ENCODE data around the gene PTPRO. TPM values are rescaled to one million over a fixed set of nuclear protein-coding genes. Genes with fewer than 3 reads are reported as not detected.

The PTPRO gene
- total RNA-seq, 1 experiment from 2014 or later = 2.8 TPM

- no peak for TF ChIP-seq CTCF (conservative IDR thresholded peaks at IDR 0.05; ENCODE audit: low read depth, low read length)
- TF ChIP-seq EZH2 (IDR thresholded peaks at IDR 0.05; ENCODE audit: borderline replicate concordance, low read depth, low read length, poor library complexity, severe bottlenecking) = no peak
- Histone ChIP-seq H3K27me3 (replicated peaks; ENCODE audit: insufficient read depth, low read depth, low read length, poor library complexity) (no peaks in the 10 kb centered on the region), H3K4me3 (ENCODE audit: low read depth, low read length, poor library complexity, severe bottlenecking) (no peak overlapping the region), H3K27ac (ENCODE audit: low read depth, low read length, poor library complexity, severe bottlenecking) (no peak overlapping the region), H3K36me3 (ENCODE audit: insufficient read depth, low read length, poor library complexity, severe bottlenecking) (no peaks in the 10 kb centered on the region), H3K9me3 (ENCODE audit: low read depth, low read length, poor library complexity, severe bottlenecking) (no peaks in the 10 kb centered on the region), H3K4me1 (ENCODE audit: insufficient read depth, low read length, poor library complexity, severe bottlenecking) (no peaks in the 10 kb centered on the region)
- ChIA-PET CTCF (no interaction called here), POLR2A (ENCODE audit: low non-redundant PET) (no interaction called here)
- no TSS peak for BruUV-seq (replicated peaks)
- intact Hi-C loops (cut with micrococcal nuclease; ENCODE audit: unreplicated experiment) = no loop called here
- no peak for DNase-seq (ENCODE audit: low spot score)
These were observed 223.9 kb downstream of the PTPRO start for GRCh38 chr12:15546102-15546701.

GRCh38 chr12:15547063-15547462 lies 224.8 kb downstream of the PTPRO start:
- Histone ChIP-seq H3K9me3 (ENCODE audit: low read depth, low read length, poor library complexity, severe bottlenecking) (no peaks in the 10 kb centered on the region), H3K36me3 (ENCODE audit: insufficient read depth, low read length, poor library complexity, severe bottlenecking) (no peaks in the 10 kb centered on the region), H3K4me3 (ENCODE audit: low read depth, low read length, poor library complexity, severe bottlenecking) (no peak overlapping the region), H3K27ac (ENCODE audit: low read depth, low read length, poor library complexity, severe bottlenecking) (no peak overlapping the region), H3K4me1 (ENCODE audit: insufficient read depth, low read length, poor library complexity, severe bottlenecking) (no peaks in the 10 kb centered on the region), H3K27me3 (replicated peaks; ENCODE audit: insufficient read depth, low read depth, low read length, poor library complexity) (no peaks in the 10 kb centered on the region)
- TF ChIP-seq CTCF (conservative IDR thresholded peaks at IDR 0.05; ENCODE audit: low read depth, low read length) (no peak), EZH2 (IDR thresholded peaks at IDR 0.05; ENCODE audit: borderline replicate concordance, low read depth, low read length, poor library complexity, severe bottlenecking) (no peak)
- no peak for DNase-seq (ENCODE audit: low spot score)
- POLR2A ChIA-PET (ENCODE audit: low non-redundant PET) = no interaction called here
- intact Hi-C loops (cut with micrococcal nuclease; ENCODE audit: unreplicated experiment) = no loop called here
- CTCF ChIA-PET = no interaction called here
- no TSS peak for BruUV-seq (replicated peaks)

GRCh38 chr12:15547691-15548090 lies 225.4 kb downstream of the PTPRO start:
- CTCF ChIA-PET = no interaction called here
- DNase-seq (ENCODE audit: low spot score) = no peak
- TF ChIP-seq CTCF (conservative IDR thresholded peaks at IDR 0.05; ENCODE audit: low read depth, low read length) = no peak
- TF ChIP-seq EZH2 (IDR thresholded peaks at IDR 0.05; ENCODE audit: borderline replicate concordance, low read depth, low read length, poor library complexity, severe bottlenecking) = no peak
- no peak overlapping the region for H3K4me3 ChIP-seq (ENCODE audit: low read depth, low read length, poor library complexity, severe bottlenecking)
- no peaks in the 10 kb centered on the region for H3K9me3 ChIP-seq (ENCODE audit: low read depth, low read length, poor library complexity, severe bottlenecking)
- H3K27ac ChIP-seq (ENCODE audit: low read depth, low read length, poor library complexity, severe bottlenecking) = no peak overlapping the region
- intact Hi-C loops (cut with micrococcal nuclease; ENCODE audit: unreplicated experiment) = no loop called here
- no peaks in the 10 kb centered on the region for H3K36me3 ChIP-seq (ENCODE audit: insufficient read depth, low read length, poor library complexity, severe bottlenecking)
- no TSS peak for BruUV-seq (replicated peaks)
- POLR2A ChIA-PET (ENCODE audit: low non-redundant PET) = no interaction called here
- H3K27me3 ChIP-seq (replicated peaks; ENCODE audit: insufficient read depth, low read depth, low read length, poor library complexity) = no peaks in the 10 kb centered on the region
- H3K4me1 ChIP-seq (ENCODE audit: insufficient read depth, low read length, poor library complexity, severe bottlenecking) = no peaks in the 10 kb centered on the region

Measured in A673 (cell line).